Measurements from ENCODE around the gene RXRG.

DNA sequence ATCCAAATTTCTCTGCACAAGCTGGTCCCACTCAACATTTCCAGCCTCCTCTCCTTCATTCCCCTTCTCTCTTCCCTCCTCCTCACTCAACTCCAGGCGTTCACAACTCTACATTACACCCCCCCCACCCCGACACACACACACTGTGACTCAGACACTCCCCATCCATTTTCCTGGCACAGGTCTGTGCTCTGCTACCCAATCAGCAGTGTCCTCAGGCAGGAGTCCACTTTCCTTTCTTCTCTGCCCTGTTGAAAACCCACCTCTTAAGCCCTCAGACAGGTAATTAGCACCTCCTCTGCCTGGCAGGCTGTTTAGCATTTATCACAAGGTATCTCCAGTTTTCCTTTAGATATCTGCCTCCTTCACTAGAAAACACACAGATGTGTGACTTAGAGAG, 79.6 kb downstream of the RXRG start:
- TF ChIP-seq, protein P1, sequence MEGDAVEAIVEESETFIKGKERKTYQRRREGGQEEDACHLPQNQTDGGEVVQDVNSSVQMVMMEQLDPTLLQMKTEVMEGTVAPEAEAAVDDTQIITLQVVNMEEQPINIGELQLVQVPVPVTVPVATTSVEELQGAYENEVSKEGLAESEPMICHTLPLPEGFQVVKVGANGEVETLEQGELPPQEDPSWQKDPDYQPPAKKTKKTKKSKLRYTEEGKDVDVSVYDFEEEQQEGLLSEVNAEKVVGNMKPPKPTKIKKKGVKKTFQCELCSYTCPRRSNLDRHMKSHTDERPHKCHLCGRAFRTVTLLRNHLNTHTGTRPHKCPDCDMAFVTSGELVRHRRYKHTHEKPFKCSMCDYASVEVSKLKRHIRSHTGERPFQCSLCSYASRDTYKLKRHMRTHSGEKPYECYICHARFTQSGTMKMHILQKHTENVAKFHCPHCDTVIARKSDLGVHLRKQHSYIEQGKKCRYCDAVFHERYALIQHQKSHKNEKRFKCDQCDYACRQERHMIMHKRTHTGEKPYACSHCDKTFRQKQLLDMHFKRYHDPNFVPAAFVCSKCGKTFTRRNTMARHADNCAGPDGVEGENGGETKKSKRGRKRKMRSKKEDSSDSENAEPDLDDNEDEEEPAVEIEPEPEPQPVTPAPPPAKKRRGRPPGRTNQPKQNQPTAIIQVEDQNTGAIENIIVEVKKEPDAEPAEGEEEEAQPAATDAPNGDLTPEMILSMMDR (IDR thresholded peaks at IDR 0.05) = no peak
- TF ChIP-seq EP300 (IDR thresholded peaks at IDR 0.05) (no peak), POLR2A (IDR thresholded peaks at IDR 0.05; ENCODE audit: low read depth) (no peak), POLR2AphosphoS5 (IDR thresholded peaks at IDR 0.05) (no peak)

All from esophagus muscularis mucosa (tissue), 4 donors.